GM18909 (cell line): ENCODE results near the gene NPTXR.
"Not testable (repeated sequence)": the region's sequence is repeated elsewhere in the genome, so short reads cannot be mapped to it uniquely, and the experiment has no call there.

Experiments
- ATAC-seq: cut with Tn5 transposase; IDR thresholded peaks from one replicate; pipeline ENCODE4 v1.9.1; 2021; ENCODE audit warnings: mild to moderate bottlenecking; ENCODE audit not compliant: unreplicated experiment, poor library complexity

NPTXR gene

DNA sequence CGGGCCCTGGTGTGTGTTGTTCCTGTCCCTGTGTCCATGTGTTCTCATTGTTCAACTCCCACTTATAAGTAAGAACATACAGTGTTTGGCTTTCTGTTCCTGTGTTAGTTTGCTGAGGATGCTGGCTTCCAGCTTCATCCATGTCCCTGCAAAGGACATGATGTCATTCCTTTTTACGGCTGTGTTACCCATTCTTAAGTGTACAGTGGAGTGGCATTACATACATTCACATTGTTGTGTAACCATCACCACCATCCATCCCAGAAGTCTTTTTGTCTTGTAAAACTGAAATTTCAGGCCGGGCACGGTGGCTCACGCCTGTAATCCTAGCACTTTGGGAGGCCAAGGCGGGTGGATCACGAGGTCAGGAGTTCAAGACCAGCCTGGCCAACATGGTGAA is 10.6 kb upstream of the NPTXR start:
- ATAC-seq, result not testable (repeated sequence)

DNA sequence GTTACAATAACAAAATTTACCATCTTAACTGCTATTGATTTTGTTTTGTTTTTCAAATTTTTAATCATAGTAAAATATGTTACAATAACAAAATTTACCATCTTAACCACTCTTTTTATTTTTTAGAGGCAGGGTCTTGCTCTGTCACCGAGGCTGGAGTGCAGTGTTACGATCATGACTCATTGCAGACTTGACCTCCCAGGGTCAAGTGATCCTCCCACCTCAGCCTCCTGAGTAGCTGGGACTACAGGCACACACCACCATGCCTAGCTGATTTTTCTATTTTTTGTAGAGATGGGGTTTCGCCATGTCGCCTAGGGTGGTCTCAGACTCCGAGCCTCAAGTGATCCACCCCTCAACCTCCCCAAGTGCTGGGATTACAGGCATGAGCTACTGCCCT is 10.1 kb upstream of the NPTXR start:
- not testable (repeated sequence) for ATAC-seq

DNA sequence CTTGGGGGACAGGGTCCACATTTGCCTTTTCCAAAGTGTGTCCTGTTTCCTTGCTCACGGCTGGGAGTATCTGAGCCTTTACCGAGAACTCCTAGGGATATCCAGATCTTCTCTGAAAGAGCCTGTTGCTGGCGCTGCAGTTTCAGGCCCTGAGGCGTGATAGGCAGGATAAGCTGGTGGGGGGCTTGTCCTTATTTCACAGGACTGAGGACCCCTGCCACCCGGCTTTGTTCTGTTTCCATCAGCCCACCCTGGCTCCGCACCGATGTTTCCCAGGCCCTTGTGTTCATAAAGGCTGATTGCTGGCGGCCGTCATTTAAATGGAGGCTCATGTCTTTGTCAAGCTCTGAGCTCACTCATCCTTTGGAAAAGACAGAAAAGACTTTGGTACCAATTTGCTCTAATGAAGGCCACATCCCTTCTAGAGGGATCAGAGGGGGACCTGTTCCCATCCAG is 9.4 kb upstream of the NPTXR start:
- no peak for ATAC-seq

DNA sequence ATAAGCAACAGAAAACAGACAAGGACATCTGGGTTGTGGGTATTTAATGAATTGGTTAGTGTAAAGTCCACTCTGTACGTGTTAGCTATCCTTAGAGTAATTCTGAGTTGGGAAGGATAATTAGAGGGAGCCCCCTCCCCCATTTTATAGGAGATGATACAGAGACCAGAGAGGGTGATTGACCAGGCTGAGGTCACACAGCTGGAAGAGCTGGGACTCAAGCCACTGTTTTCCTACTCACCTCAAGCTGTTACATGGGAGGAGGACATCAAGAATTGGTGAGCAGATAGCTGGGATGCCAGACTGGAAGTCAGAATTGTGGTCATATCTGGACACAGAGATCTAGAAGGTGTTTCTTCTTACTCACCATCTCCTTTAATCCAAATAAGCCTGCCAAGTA is 8.7 kb upstream of the NPTXR start:
- ATAC-seq, result no peak

DNA sequence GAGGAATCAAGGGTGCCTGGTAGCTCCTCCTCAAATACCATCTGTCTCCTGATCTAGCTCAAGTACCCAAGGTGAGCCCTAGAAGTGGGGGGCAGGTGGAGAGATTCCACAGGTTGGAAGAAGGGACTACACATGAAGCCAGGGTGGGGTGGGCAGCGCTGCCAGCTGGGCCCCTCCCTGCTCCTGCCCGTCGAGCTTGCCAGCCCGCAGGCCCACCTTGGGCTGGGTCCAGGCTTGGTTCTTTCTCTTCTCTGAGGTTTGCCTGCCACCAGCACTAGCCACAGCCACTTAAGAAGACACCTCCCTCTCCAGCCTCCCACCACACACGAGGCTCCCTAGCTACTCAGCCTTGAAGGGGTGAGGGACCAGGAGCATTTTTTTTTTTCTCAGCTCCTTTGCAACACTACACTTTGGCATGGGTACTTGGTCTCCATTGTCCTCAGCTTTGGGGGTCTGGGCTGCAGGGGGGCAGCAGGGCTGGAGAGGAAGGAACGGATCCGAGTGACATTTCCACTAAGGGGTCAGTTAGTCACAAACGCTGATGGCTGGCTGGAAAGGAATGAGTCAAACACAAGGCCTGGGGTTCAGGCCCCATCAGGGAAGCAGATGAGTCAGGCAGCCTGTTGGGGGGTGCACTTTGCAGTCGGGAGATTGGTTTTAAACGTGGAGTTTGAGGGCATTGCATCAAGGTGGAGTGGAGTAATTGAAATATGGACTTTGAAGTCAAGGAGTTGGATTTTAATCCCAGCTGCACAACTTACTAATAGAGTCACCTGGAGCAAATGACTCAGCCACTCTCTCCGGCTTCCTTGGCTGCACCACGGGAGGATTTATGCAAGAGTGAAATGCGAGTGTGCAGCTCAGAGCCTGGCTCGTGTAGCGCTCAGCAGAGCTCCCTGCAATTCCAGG is 7.4 kb upstream of the NPTXR start:
- ATAC-seq, result no peak

DNA sequence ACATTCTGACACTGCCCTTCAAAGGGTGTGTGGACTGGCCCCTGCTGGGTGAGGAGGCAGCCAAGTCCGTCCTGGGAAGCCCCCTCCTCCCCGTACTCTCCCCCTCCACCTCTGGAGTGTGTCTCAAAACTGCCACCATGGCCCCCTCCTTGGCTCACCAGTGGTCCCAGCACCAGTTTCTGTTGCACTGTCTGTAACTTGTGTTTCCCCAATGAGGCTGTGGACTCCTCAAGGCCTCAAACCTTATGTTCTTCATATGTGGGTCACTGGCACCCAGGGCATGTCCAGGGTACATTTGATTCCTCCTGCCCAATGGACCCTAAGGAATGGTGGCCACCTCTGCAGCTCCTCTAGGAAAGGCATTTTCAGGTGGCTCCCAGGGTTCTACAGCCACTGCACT is 6.6 kb upstream of the NPTXR start:
- ATAC-seq, result no peak

DNA sequence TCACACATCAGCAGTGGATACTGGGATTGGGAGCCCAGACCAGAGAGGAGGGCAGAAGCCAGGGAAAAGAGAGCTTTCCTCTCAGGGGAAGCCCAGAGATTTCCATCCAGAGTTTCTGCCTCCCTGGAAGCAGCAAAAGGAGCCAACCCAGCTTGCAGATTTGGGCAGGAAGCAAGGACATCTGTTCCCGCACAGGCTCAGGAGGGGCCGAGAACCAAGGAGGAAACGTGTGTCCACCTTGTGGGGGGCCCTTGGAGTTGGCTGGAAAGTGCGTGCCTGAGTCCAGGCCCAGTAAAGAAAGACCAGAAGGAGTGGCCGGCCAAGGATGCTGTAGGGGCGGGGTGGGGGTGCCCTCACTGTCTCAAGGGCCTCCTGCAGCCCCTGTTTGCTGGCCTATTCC is 6.0 kb upstream of the NPTXR start:
- ATAC-seq, result no peak

DNA sequence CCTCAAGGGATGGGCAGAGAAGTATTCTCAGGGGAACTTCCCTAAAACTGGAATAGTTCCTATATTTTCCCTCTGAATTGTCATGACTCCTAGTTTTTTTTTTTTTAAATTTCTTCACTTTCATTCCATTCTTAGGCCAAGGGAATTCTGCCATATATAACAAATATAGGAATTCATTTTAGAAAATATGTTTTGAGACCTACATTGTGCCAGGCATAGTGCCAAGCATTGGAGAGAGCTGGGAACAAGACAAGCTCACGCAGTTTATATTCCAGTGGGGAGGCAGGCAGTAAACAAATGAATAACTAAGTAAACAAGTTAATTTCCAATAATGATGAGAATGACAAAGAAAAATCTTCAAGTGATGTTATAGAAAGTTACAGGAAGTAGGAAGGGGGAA is 2.6 kb upstream of the NPTXR start:
- no peak for ATAC-seq

DNA sequence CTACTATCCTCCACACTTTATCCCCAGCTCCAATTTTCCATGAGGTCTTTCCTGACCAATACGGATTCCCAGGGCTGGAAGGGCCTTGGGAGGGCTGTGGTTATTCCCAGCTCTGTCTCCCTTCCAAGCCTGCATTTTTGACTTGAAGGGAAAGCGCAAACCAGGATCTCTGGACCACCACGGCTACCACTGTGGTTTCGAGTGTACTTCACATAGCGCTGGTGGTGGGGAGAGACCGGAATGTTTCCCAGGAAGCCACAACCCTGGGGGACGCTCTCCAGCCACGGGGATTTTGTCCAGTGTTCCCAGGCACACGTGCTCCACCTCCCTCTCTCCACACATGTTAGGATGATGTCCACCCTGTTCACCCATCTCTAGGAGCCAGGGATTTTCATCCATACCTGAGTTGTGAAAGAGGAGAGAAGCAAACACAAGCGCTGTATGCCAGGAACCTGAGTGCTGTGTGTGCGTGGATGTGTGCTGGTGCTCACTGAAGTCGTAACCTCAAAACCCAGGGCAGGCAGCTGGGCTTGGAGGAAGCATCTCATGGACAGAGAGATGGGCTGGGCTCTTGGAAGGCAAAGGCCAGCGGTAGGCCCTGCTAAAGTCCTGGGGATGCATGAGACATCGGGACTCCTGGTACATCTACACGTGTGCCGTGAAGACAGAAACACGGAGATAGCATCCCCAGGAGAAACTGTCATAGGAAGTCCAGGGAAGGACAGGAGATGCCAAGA is 1.3 kb upstream of the NPTXR start:
- no peak for ATAC-seq

DNA sequence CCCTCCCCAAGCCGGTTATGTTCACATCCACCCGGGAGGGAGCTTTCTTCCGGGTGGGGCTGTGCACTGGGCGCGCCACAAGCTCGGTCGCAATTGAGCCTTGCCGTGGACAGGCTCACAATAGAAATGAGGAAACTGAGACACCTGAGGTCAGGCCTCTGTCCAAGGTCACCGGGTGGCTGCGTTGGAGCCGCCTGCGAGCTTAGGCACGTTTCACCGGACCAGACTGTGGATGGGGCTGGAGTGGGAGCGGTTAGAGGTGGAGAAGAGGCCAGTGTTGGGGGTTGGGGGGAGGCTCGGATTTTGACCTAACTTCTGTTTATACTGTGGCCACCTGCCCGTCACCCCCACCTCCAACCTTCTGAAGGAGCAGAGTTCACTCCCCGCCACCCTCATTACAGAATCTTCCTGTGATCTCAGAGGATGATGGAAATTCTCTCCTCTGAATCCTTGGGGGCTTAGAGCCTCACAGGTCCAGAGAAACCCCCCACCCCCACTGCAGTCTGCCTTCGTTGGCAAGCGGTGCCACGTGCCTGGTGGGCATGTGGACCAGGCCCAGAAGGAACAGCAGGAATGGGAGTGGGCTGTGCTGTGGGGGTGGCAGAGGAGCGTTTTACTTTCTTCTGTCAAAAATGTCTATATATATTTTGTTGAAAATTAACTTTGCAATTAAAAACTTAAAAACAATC is 631 bp upstream of the NPTXR start:
- no peak for ATAC-seq

DNA sequence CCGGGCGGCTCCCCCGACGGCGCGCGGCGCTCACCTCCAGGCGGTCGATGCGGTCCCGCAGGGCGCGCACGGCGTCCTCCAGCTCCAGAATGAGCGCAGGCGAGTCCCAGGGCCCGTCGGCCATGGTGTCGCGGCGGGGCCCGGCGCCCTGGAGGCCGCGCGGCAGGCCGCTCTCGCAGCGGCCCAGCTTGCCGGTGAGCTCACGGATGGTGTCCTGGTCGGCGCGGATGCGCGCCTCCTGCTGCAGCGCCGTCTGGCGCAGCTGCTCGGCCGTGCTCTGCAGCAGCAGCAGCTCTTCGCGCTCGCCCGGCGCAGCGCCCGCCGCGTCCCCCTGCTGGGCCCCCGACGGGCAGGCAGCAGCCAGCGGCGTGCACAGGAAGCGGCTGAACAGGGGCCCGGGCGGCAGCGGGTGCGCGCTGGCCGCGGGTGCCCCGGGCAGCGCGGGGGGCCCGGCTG is 599 bp downstream of the NPTXR start:
- no peak for ATAC-seq

DNA sequence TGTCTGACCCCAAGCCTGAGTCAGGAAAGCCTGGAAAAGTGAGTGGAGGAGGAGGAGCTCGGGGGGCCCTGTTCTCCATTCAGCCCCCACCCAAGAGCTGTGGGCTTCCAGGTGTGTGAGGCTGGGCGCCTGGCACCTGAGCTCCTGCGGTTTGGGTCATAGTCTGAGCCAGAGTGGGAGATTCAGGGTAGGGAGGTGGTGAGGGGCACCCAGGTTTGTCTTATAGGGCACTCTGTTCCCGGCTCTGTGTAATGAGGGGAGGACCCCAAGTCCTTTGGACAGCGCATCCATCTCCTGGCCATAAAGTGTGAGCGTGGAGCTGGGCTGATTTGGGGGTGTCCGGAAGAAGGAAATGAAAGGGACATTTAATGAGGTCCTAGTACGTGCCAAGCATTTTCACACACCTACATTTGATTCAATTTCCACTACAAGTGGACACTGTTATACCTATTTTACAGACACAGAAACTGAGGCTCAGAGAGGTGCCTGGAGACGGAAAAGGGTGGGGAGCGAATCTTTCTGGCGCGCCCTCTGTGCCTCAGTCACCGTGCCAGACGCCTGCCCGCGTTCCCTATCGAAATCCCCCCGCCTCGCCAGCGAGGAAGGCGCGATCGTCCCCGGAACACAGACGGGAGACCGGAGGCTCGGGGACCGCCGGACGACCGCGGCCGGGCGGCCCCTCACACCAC is 1.2 kb downstream of the NPTXR start:
- ATAC-seq, result no peak

DNA sequence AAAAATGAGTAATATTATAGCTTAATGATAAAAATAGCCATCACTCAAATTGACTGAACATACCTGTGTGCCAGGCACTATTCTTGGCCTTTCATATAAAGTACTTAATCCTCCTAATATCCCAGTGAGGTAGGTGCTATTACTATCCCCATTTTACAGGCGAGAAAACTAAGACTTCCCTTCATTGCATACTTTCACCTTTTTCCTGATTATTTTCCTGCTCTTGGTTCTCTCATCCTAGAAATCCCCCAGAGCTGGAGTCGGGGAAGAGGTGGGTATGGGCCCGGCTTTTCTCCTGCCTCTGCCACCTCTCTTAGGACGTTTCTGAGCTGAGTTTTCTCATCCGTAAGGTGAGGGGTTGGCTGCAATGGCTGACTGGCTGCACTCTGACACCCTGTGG is 2.2 kb downstream of the NPTXR start:
- no peak for ATAC-seq

DNA sequence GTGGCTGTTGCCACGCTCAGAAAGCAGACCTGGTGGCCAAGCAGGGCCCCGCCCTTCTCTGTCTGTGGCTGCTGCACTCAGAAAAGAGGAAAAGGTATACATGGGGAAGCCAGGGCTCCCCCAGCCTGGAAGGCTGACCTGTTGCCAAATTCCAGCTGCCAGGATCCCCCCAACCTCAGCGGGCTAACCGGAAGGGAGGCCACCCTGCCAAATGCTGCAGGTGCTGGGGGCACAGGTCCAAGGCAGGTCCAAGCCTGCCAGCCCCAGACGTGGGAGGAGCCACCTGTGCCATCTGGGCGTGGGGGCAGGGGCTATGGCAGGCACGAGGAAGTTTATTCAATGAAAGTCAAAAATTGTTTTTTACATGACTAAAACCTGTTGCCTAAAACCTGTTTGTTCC is 2.6 kb downstream of the NPTXR start:
- no peak for ATAC-seq

DNA sequence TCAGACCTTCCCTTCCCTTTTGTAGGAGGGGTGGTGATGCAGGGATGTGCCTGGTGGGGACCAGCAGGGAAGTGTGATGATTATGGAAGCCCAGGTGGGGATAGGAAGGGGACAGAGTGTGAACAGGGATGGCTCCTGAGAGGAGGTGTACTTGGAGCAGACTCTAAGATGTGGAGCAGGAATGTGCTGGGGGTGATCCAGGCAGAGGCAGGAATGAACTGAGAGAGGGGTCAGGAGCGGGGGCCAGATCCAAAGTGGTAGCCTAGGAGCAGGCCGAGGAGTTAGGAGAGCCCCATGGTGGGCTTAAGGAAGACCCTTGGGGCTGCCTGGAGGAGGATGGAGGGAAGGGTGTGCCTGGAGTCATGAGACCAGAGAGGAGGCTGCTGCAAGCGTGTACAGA is 3.7 kb downstream of the NPTXR start:
- no peak for ATAC-seq

DNA sequence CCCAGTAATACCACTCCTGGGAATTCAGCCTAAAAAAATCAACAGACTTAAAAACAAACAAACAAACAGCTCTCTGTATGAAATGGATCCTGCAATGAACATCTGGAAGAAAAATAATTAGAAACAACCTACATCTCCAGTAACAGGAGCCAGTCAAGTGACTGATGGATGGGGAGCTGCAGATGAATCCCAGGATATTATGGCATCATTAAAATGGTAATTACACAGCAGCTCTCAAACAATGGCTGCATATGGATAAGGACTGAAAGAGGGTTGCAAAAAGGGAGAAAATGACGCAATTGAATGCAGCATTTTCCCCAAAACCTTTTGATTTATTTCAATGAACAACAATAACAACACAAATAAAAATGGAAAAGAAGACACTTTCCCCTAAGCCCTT is 4.1 kb downstream of the NPTXR start:
- ATAC-seq, result no peak

DNA sequence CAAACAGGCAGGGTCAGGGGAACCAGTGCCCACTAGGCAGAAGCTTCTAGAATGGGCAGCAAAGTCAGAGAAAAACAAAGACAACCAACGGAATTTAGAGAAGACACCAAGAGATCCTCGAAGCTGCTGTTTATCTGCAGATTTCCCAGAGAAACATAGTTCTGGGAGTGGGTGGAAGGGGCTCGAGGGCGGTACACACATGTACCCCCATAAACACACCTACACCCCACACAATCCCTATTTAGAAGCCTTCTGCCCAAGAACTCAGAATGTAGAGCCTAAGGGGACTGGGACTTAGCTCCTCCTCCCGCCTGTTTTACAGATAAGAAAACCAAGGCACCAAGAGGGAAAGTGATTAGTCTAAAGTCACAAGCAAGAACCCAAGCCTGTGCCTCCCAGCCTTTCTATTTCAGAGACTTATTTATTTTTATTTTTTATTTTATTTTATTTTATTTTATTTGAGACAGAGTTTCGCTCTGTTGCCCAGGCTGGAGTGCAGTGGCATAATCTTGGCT is 6.4 kb downstream of the NPTXR start:
- ATAC-seq, result no peak

DNA sequence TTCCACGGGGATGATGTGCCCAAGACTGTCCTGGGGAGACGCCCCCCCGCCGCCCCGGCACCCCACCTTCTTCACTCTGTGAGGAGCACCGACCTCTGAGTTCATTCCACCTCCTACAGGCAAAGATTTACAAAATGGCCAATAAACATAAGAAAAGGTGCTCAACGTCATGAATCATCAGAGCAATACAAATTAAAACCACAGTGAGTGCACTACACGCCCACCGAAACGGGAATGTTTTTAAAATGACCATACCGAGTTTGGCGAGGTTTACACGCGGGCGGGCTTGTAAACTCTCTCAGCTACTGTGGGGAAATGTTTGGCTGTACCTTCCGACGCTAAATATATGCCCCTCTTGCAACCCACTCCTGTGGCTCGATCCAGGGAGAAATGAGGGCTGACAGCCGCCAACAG is 7.9 kb downstream of the NPTXR start:
- ATAC-seq, result no peak

DNA sequence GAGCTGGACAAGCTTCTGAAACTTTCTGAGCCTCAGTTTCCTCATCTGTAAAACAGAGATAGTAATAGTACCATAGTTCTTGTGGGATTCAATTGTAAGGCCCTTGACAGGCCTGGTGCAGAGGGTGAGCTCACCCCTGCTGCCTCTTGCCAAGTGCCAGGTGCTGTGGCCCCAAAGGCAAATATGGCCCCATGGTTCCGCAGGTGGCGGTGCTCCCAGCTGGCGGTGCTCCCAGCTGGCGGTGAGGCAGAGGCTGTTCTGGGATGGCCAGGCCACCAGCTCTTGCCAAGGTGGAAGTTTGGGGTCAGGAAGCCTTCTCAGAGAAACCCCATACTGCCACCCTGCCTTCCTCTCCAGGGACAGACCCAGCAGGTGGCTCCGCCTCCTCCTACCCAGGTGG is 8.8 kb downstream of the NPTXR start:
- ATAC-seq, result no peak
